GM13977 (cell line): Measurements from ENCODE around the gene CD52.

Experiments
- DNase-seq: peaks from one replicate; pipeline ENCODE4 v3.0.0; 2012; ENCODE audit warnings: low spot score
- in situ Hi-C: fragments of 300-500 bp; cut with MboI; formaldehyde crosslinking; loops from one replicate; pipeline ENCODE4 v1.12.0; 2022; ENCODE audit warnings: low sequenced_read_pairs, low pct_unique_long_range_greater_than_20kb, mixed read lengths, inconsistent platforms; ENCODE audit not compliant: unreplicated experiment
- TF ChIP-seq, protein P1 (sequence below): IDR thresholded peaks from 2 replicates; pipeline ENCODE4 v1.5.1; 2012; ENCODE audit warnings: mild to moderate bottlenecking, control low read depth; ENCODE audit not compliant: insufficient read depth; ENCODE audit errors: extremely low read depth, missing control alignments

The CD52 gene

DNA sequence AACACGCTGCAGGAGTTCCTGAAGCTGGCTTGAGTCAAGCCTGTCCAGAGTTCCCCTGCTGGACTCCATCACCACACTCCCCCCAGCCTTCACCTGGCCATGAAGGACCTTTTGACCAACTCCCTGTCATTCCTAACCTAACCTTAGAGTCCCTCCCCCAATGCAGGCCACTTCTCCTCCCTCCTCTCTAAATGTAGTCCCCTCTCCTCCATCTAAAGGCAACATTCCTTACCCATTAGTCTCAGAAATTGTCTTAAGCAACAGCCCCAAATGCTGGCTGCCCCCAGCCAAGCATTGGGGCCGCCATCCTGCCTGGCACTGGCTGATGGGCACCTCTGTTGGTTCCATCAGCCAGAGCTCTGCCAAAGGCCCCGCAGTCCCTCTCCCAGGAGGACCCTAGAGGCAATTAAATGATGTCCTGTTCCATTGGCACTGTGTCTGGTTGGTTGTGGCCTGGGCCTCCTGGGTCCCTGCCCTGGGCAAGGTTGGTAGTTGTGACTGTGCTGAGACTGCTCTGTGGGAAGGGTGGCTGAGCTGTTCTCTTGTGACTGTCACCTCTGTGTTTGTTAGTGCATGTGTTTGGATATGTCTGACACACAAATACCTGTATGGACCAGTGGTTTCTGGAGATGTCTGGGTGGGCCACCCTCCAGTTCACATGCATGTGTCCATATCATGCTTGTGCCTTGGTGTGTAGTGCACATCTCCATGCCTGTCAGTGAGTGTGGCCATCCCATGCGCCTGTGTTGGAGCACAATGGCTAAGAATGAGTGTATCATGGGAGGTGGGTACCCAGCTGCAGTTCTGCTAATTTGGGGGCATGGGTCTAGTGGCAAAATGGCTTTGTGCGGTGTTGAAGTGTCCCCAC lies 36.4 kb upstream of the CD52 start:
- DNase-seq: no peak
- in situ Hi-C loops: no loop called here
- TF ChIP-seq, protein P1, sequence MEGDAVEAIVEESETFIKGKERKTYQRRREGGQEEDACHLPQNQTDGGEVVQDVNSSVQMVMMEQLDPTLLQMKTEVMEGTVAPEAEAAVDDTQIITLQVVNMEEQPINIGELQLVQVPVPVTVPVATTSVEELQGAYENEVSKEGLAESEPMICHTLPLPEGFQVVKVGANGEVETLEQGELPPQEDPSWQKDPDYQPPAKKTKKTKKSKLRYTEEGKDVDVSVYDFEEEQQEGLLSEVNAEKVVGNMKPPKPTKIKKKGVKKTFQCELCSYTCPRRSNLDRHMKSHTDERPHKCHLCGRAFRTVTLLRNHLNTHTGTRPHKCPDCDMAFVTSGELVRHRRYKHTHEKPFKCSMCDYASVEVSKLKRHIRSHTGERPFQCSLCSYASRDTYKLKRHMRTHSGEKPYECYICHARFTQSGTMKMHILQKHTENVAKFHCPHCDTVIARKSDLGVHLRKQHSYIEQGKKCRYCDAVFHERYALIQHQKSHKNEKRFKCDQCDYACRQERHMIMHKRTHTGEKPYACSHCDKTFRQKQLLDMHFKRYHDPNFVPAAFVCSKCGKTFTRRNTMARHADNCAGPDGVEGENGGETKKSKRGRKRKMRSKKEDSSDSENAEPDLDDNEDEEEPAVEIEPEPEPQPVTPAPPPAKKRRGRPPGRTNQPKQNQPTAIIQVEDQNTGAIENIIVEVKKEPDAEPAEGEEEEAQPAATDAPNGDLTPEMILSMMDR: no peak

GRCh38 chr1:26281971-26282370 lies 35.8 kb upstream of the CD52 start:
- TF ChIP-seq, protein P1: no peak
- DNase-seq: no peak
- in situ Hi-C loops: no loop called here

- in situ Hi-C loops: no loop called here
- DNase-seq: no peak
- TF ChIP-seq, protein P1: no peak
Measured at GRCh38 chr1:26282401-26282918, 35.3 kb upstream of the CD52 start.

DNA sequence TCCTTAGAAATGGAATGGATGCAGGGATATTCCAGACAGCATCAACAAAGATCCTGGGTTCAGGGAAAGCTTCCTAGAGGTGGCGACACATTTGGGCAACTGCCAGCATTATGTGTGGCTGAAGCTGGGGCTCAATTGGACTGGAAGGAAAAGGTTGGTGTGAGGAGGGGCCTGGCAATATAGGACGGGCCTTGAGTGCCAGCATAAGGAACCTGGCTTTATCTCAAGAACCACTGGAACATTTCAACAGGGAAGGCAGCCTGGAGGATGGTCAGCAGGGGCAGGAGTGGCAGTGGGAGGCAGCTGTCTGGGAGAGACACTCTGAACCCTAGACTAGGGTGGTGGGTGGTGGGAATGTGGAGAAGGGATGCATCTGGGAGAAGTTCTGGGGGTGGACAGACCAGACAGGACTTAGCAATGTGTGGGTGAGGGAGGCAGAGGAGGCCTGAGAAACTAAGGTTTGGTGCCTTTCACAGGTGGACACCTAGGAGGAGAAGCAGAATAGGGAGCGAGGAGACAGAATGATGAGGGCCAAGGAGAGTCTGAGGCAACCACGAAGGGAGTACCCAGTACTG lies 34.4 kb upstream of the CD52 start:
- in situ Hi-C loops: no loop called here
- no peak for DNase-seq
- TF ChIP-seq, protein P1: no peak

DNA sequence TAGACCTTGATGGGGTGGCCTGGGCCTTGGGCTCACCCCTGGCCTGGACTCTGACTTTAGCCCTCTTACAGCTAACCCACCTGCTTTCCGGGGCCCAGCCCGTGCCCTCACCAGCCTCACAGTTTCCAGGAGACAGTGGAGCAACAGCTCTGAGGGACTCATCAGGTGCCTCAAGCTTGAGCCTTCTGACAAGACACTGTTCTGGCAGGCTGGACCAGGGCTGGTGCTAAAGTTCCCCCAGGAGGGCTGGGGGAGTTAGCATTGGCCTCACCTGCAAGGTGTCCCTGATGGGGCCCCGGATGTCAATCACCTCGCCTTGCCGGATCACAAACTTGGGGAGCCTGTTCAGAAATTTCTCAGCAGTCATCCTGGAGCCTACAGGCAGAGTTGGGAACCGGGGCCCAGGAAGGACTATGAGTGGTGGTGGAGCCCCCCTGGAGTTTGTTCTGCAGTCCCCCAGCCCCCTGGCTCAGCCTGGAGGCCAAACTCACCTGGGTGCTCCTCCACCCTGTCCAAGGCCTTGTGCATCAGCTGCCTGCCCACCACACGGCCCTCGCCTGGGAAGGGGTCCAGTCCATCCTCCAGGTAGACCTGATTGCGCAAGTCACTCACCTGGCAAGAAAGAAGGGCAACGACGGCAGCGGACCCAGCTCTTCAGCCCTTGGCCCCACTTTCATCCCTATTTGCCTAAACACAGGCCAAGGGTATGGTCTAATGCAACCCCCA lies 33.7 kb upstream of the CD52 start:
- in situ Hi-C loops: no loop called here
- TF ChIP-seq, protein P1: no peak
- no peak for DNase-seq

- in situ Hi-C loops: loop anchor here (5.0 kb wide), 1 partner anchor 38 kb away; no protein-coding TSS in a partner anchor
- peak; percentile 79 for DNase-seq
- TF ChIP-seq, protein P1: peak; percentile 94
Measured at GRCh38 chr1:26284597-26285347, 33.0 kb upstream of the CD52 start.
